CD4-positive, CD25-positive, alpha-beta regulatory T cell (primary cell): ENCODE results near the gene IL31RA. TPM values are rescaled to one million over a fixed set of nuclear protein-coding genes. Genes with fewer than 3 reads are reported as not detected.

ENCODE experiments used
- ATAC-seq, 2 donors: fragments of 150-1000 bp; cut with Tn5 transposase; one replicate each; pipeline ENCODE4 v1.10.0; 2021; ENCODE audit warnings: low read depth in 2 of 2, moderate number of reproducible peaks in 2 of 2, moderate library complexity in 1 of 2
- DNase-seq, 3 donors: peaks; one replicate each; pipeline versions ENCODE4 v3.0.0 to v3.0.0-alpha.2; 2012 to 2022; ENCODE audit warnings: mixed read lengths in 1 of 3
- H3K27ac ChIP-seq: one replicate; pipeline ENCODE4 v1.7.0; 2013; ENCODE audit warnings: mild to moderate bottlenecking, low read length; ENCODE audit not compliant: insufficient read depth, poor library complexity, severe bottlenecking
- H3K27me3 ChIP-seq: one replicate; pipeline ENCODE4 v1.7.0; 2013; ENCODE audit warnings: low read length; ENCODE audit not compliant: control insufficient read depth, insufficient read depth
- H3K36me3 ChIP-seq: one replicate; pipeline ENCODE4 v1.7.0; 2013; ENCODE audit warnings: mild to moderate bottlenecking, low read length, moderate library complexity; ENCODE audit not compliant: control insufficient read depth, insufficient read depth
- H3K4me1 ChIP-seq: 2 replicates; pipeline ENCODE4 v1.7.0; 2013; ENCODE audit warnings: mild to moderate bottlenecking, low read length; ENCODE audit not compliant: insufficient read depth, control insufficient read depth, poor library complexity, severe bottlenecking
- H3K4me3 ChIP-seq: one replicate; pipeline ENCODE4 v1.7.0; 2013; ENCODE audit warnings: low read depth, mild to moderate bottlenecking, low read length, moderate library complexity
- H3K9me3 ChIP-seq, 2 experiments: 1 replicate in 1 of 2; 2 replicates in 1 of 2; pipeline ENCODE4 v1.7.0; 2013; ENCODE audit warnings: low read length in 2 of 2, mild to moderate bottlenecking in 1 of 2, moderate library complexity in 1 of 2; ENCODE audit not compliant: control insufficient read depth in 2 of 2
- H3K27ac Mint-ChIP-seq, 3 donors: one replicate each; pipeline ENCODE4 v1.8.0; 2020 to 2022; ENCODE audit warnings: mild to moderate bottlenecking in 3 of 3, mixed read lengths in 3 of 3, moderate library complexity in 2 of 3
- H3K27me3 Mint-ChIP-seq: one replicate; pipeline ENCODE4 v1.8.0; 2022; ENCODE audit warnings: mild to moderate bottlenecking, mixed read lengths
- H3K36me3 Mint-ChIP-seq: one replicate; pipeline ENCODE4 v1.8.0; 2020; ENCODE audit warnings: mixed read lengths
- H3K4me1 Mint-ChIP-seq, 4 donors: one replicate each; pipeline ENCODE4 v1.8.0; 2020 to 2022; ENCODE audit warnings: mixed read lengths in 4 of 4, mild to moderate bottlenecking in 1 of 4
- H3K4me3 Mint-ChIP-seq, 4 donors: one replicate each; pipeline ENCODE4 v1.8.0; 2020 to 2022; ENCODE audit warnings: mild to moderate bottlenecking in 4 of 4, mixed read lengths in 4 of 4, moderate library complexity in 3 of 4
- H3K9me3 Mint-ChIP-seq, 7 donors: one replicate each; pipeline ENCODE4 v1.8.0; 2020 to 2022; ENCODE audit warnings: mixed read lengths in 7 of 7, mild to moderate bottlenecking in 3 of 7, moderate library complexity in 2 of 7
- polyA plus RNA-seq, 4 donors: library from polyadenylated mRNA; unstranded; fragments of 300-500 nt; fragmentation: Illumina TruSeq; gene quantifications; one replicate each; pipeline ENCODE4 v1.2.3, GENCODE V29; 2021
- total RNA-seq: library from RNA; stranded (reverse); gene quantifications from one replicate; pipeline ENCODE4 v1.2.3, GENCODE V29; 2022

Gene IL31RA
- total and polyA plus RNA-seq, 5 donors from 2014 or later, result not detected

DNA sequence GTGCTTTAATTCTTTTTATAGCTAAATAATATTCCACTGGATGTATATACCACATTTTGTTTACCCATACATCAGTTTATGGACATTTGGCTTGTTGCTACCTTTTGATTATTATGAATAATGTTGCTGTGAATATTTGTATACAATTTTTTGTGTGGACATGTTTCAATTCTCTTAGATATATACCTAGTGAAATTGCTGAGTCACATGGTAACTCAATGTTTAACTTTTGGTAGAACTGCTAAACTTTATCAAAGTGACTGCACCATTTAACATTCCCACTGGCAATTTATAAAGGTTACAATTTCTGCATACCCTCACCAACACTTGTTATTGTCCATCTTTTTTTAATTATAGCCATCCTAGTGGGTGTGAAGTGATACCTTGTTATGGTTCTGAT is 22.1 kb downstream of the IL31RA start:
- no peaks in the 10 kb centered on the region for H3K4me1 ChIP-seq
- DNase-seq, result no peak
- Mint-ChIP-seq H3K36me3 (no peaks in the 10 kb centered on the region), H3K4me1 (no peaks in the 10 kb centered on the region), H3K27ac (no peak overlapping the region), H3K9me3 (peaks cover 0 to 4% (median 2%) of the 10 kb centered on the region in 7 donors), H3K4me3 (no peak overlapping the region), H3K27me3 (peaks cover 40% of the 10 kb centered on the region)
- H3K27ac ChIP-seq, result no peak overlapping the region
- H3K4me3 ChIP-seq, result no peak overlapping the region
- ATAC-seq, result no peak
- no peaks in the 10 kb centered on the region for H3K9me3 ChIP-seq
- H3K27me3 ChIP-seq, result peaks cover 3% of the 10 kb centered on the region
- no peaks in the 10 kb centered on the region for H3K36me3 ChIP-seq

- no peaks in the 10 kb centered on the region for H3K36me3 ChIP-seq
- DNase-seq, result no peak
- Mint-ChIP-seq H3K4me1 (no peaks in the 10 kb centered on the region), H3K9me3 (peaks cover 0 to 4% (median 2%) of the 10 kb centered on the region in 7 donors), H3K27me3 (peaks cover 29% of the 10 kb centered on the region), H3K4me3 (no peak overlapping the region), H3K36me3 (peaks cover 3% of the 10 kb centered on the region), H3K27ac (no peak overlapping the region)
- H3K4me1 ChIP-seq, result no peaks in the 10 kb centered on the region
- no peaks in the 10 kb centered on the region for H3K9me3 ChIP-seq
- ATAC-seq, result no peak
- H3K4me3 ChIP-seq, result no peak overlapping the region
- no peak overlapping the region for H3K27ac ChIP-seq
- H3K27me3 ChIP-seq, result peaks cover 3% of the 10 kb centered on the region
Measured at GRCh38 chr5:55877655-55878054, 26.5 kb downstream of the IL31RA start.

DNA sequence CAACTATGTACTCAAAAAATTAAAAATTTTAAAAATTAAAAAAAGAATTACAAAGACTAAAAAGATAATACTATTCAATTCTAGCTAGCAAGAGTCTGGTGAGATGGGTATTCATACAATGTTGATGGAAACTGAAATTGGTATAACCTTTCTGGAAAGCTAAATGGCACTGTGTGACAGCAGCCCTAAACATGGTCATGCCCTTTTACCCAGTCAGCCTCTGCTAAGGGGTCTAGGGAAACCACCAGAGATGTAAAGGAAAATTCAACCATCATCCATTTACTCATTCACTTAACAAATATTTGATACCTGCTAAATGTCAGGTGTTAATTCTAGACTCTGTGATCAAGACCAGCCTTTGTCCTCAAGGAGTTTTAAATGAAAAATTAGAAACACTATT is 29.3 kb downstream of the IL31RA start:
- Mint-ChIP-seq H3K9me3 (peaks cover 0 to 3% (median 0%) of the 10 kb centered on the region in 7 donors), H3K27me3 (peaks cover 42% of the 10 kb centered on the region), H3K27ac (no peak overlapping the region), H3K4me1 (no peaks in the 10 kb centered on the region), H3K4me3 (no peak overlapping the region), H3K36me3 (peaks cover 3% of the 10 kb centered on the region)
- H3K27ac ChIP-seq, result no peak overlapping the region
- H3K9me3 ChIP-seq, result no peaks in the 10 kb centered on the region
- H3K4me1 ChIP-seq, result no peaks in the 10 kb centered on the region
- no peak for DNase-seq
- no peak for ATAC-seq
- H3K36me3 ChIP-seq, result no peaks in the 10 kb centered on the region
- no peak overlapping the region for H3K4me3 ChIP-seq
- peaks cover 5% of the 10 kb centered on the region for H3K27me3 ChIP-seq

GRCh38 chr5:55885359-55885758 is 34.2 kb downstream of the IL31RA start:
- Mint-ChIP-seq H3K36me3 (no peaks in the 10 kb centered on the region), H3K4me3 (no peak overlapping the region), H3K27ac (no peak overlapping the region), H3K27me3 (peaks cover 37% of the 10 kb centered on the region), H3K4me1 (peaks cover 0 to 2% (median 0%) of the 10 kb centered on the region in 4 donors), H3K9me3 (no peaks in the 10 kb centered on the region)
- no peaks in the 10 kb centered on the region for H3K9me3 ChIP-seq
- ATAC-seq, result no peak
- no peak for DNase-seq
- no peaks in the 10 kb centered on the region for H3K4me1 ChIP-seq
- no peak overlapping the region for H3K27ac ChIP-seq
- peaks cover 2% of the 10 kb centered on the region for H3K27me3 ChIP-seq
- no peak overlapping the region for H3K4me3 ChIP-seq
- no peaks in the 10 kb centered on the region for H3K36me3 ChIP-seq

DNA sequence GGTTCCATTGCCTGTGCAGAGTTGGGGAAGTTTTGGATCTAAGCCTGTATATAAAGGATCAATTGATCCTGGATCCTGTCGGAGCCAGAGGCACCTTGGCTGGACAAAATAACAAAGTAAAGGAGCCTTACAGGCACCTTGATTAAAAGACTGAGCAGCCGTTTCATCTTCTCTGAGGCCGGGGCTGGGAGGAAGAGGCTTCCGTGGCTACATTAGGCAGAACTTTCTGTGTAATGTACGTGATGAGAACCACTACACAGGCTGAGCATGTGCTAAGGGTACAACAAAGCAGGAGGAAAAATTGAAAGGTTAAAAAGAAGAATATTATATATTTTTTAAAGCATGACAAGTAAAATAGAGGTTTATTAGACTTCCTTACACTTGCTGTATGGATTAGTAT is 37.0 kb downstream of the IL31RA start:
- Histone ChIP-seq H3K9me3 (no peaks in the 10 kb centered on the region), H3K27ac (no peak overlapping the region), H3K4me3 (no peak overlapping the region), H3K27me3 (peaks cover 2% of the 10 kb centered on the region), H3K36me3 (no peaks in the 10 kb centered on the region), H3K4me1 (no peaks in the 10 kb centered on the region)
- H3K27me3 Mint-ChIP-seq, result peaks cover 20% of the 10 kb centered on the region
- H3K27ac Mint-ChIP-seq, result no peak overlapping the region
- H3K4me3 Mint-ChIP-seq, result no peak overlapping the region
- peaks cover 0 to 2% (median 0%) of the 10 kb centered on the region in 7 donors for H3K9me3 Mint-ChIP-seq
- no peak for DNase-seq
- ATAC-seq, result no peak
- peaks cover 0 to 2% (median 0%) of the 10 kb centered on the region in 4 donors for H3K4me1 Mint-ChIP-seq
- no peaks in the 10 kb centered on the region for H3K36me3 Mint-ChIP-seq

GRCh38 chr5:55892479-55892878 is 41.3 kb downstream of the IL31RA start:
- no peaks in the 10 kb centered on the region for H3K36me3 Mint-ChIP-seq
- H3K9me3 ChIP-seq, result no peaks in the 10 kb centered on the region
- H3K4me1 ChIP-seq, result no peaks in the 10 kb centered on the region
- H3K27ac ChIP-seq, result no peak overlapping the region
- no peaks in the 10 kb centered on the region for H3K36me3 ChIP-seq
- no peaks in the 10 kb centered on the region for H3K27me3 Mint-ChIP-seq
- H3K27ac Mint-ChIP-seq, result no peak overlapping the region
- ATAC-seq, result no peak
- peaks cover 0 to 6% (median 0%) of the 10 kb centered on the region in 4 donors for H3K4me1 Mint-ChIP-seq
- no peak overlapping the region for H3K4me3 ChIP-seq
- no peak for DNase-seq
- no peak overlapping the region for H3K4me3 Mint-ChIP-seq
- no peaks in the 10 kb centered on the region for H3K27me3 ChIP-seq
- H3K9me3 Mint-ChIP-seq, result peaks cover 0 to 3% (median 0%) of the 10 kb centered on the region in 7 donors

- no peak for ATAC-seq
- H3K36me3 Mint-ChIP-seq, result no peaks in the 10 kb centered on the region
Measured at GRCh38 chr5:55894135-55894534, 43.0 kb downstream of the IL31RA start.

DNA sequence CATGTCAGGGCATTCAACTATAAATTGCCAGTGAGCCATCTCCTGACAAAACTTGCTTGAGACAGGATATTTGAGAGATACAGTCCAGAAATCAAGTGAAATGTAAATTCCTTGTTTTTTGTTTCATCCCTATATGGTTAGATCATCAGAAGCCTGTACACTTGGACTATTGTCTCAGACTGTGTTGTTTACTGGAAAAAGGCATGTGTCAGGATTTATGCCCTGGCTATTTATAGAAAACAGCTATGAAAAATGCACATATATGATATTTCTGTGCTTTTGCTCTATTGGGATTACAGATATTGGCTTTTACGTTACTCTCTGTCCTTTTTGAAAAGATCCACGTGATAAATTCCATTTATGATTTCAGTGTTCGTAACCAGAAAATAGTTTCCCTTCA is 44.2 kb downstream of the IL31RA start:
- H3K9me3 ChIP-seq, result no peaks in the 10 kb centered on the region
- Mint-ChIP-seq H3K4me3 (no peak overlapping the region), H3K4me1 (peaks cover 0 to 4% (median 0%) of the 10 kb centered on the region in 4 donors), H3K9me3 (peaks cover 0 to 3% (median 0%) of the 10 kb centered on the region in 7 donors), H3K36me3 (no peaks in the 10 kb centered on the region), H3K27ac (no peak overlapping the region), H3K27me3 (peaks cover 2% of the 10 kb centered on the region)
- H3K27ac ChIP-seq, result no peak overlapping the region
- no peak for DNase-seq
- no peak overlapping the region for H3K4me3 ChIP-seq
- ATAC-seq, result no peak
- H3K27me3 ChIP-seq, result peaks cover 1% of the 10 kb centered on the region
- no peaks in the 10 kb centered on the region for H3K36me3 ChIP-seq
- H3K4me1 ChIP-seq, result no peaks in the 10 kb centered on the region

More at GRCh38 chr5:55894135-55894534, 43.0 kb downstream of the IL31RA start:
- Histone ChIP-seq H3K36me3 (no peaks in the 10 kb centered on the region), H3K27ac (no peak overlapping the region), H3K4me3 (no peak overlapping the region), H3K27me3 (no peaks in the 10 kb centered on the region), H3K9me3 (no peaks in the 10 kb centered on the region), H3K4me1 (no peaks in the 10 kb centered on the region)
- peak in 1 of 3 donors; percentile 23 for DNase-seq
- Mint-ChIP-seq H3K4me1 (peaks cover 0 to 4% (median 0%) of the 10 kb centered on the region in 4 donors), H3K27me3 (no peaks in the 10 kb centered on the region), H3K4me3 (no peak overlapping the region), H3K27ac (no peak overlapping the region), H3K9me3 (peaks cover 0 to 3% (median 0%) of the 10 kb centered on the region in 7 donors)
